Measurements from ENCODE around the gene MIS12. TPM values are rescaled to one million over a fixed set of nuclear protein-coding genes. Genes with fewer than 3 reads are reported as not detected.

Gene MIS12
- total RNA-seq, 1 experiment from 2014 or later, result 11.5 TPM

DNA sequence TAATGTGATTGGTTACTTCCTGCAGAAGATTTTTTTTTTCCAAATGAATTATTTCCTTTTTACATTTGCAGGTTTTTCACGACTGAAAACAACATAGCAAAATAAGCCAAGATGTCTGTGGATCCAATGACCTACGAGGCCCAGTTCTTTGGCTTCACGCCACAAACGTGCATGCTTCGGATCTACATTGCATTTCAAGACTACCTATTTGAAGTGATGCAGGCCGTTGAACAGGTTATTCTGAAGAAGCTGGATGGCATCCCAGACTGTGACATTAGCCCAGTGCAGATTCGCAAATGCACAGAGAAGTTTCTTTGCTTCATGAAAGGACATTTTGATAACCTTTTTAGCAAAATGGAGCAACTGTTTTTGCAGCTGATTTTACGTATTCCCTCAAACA is 2.4 kb downstream of the MIS12 start:
- in situ Hi-C loops (cut with HindIII; ENCODE audit: low pct_unique_long_range_greater_than_20kb, low sequenced_read_pairs), result no loop called here
- H3K27me3 ChIP-seq (ENCODE audit: control insufficient read depth, insufficient read depth, low read length), result no peaks in the 10 kb centered on the region
- DNase-seq (ENCODE audit: low read depth, low spot score) (no peak), ATAC-seq (no peak)
- POLR2A ChIA-PET, result interaction anchor here (0.6 kb wide), 1 partner anchor 162 kb away, joined by 3 read pairs; no protein-coding TSS in a partner anchor
- no peak overlapping the region for H3K4me3 ChIP-seq (ENCODE audit: low read depth in 2 of 2, low read length in 2 of 2)
- H3K36me3 ChIP-seq (ENCODE audit: control insufficient read depth, insufficient read depth, low read length), result peaks cover 12% of the 10 kb centered on the region
- peaks cover 7% of the 10 kb centered on the region; the same call in 1 of the 2 replicates for H3K9me3 ChIP-seq (ENCODE audit: control insufficient read depth, insufficient read depth, low read depth, low read length)
- no peak for TF ChIP-seq SIN3A (IDR thresholded peaks at IDR 0.05; ENCODE audit: borderline replicate concordance, insufficient read depth, low read depth, low read length)
- no peak for TF ChIP-seq POLR2AphosphoS5 (IDR thresholded peaks at IDR 0.05; ENCODE audit: low read depth, low read length)
- no peak for TF ChIP-seq TCF7L2 (IDR thresholded peaks at IDR 0.05; ENCODE audit: low read depth, low read length)
- TF ChIP-seq, protein P1, sequence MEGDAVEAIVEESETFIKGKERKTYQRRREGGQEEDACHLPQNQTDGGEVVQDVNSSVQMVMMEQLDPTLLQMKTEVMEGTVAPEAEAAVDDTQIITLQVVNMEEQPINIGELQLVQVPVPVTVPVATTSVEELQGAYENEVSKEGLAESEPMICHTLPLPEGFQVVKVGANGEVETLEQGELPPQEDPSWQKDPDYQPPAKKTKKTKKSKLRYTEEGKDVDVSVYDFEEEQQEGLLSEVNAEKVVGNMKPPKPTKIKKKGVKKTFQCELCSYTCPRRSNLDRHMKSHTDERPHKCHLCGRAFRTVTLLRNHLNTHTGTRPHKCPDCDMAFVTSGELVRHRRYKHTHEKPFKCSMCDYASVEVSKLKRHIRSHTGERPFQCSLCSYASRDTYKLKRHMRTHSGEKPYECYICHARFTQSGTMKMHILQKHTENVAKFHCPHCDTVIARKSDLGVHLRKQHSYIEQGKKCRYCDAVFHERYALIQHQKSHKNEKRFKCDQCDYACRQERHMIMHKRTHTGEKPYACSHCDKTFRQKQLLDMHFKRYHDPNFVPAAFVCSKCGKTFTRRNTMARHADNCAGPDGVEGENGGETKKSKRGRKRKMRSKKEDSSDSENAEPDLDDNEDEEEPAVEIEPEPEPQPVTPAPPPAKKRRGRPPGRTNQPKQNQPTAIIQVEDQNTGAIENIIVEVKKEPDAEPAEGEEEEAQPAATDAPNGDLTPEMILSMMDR (IDR thresholded peaks at IDR 0.05), result no peak
- TF ChIP-seq, protein P2, sequence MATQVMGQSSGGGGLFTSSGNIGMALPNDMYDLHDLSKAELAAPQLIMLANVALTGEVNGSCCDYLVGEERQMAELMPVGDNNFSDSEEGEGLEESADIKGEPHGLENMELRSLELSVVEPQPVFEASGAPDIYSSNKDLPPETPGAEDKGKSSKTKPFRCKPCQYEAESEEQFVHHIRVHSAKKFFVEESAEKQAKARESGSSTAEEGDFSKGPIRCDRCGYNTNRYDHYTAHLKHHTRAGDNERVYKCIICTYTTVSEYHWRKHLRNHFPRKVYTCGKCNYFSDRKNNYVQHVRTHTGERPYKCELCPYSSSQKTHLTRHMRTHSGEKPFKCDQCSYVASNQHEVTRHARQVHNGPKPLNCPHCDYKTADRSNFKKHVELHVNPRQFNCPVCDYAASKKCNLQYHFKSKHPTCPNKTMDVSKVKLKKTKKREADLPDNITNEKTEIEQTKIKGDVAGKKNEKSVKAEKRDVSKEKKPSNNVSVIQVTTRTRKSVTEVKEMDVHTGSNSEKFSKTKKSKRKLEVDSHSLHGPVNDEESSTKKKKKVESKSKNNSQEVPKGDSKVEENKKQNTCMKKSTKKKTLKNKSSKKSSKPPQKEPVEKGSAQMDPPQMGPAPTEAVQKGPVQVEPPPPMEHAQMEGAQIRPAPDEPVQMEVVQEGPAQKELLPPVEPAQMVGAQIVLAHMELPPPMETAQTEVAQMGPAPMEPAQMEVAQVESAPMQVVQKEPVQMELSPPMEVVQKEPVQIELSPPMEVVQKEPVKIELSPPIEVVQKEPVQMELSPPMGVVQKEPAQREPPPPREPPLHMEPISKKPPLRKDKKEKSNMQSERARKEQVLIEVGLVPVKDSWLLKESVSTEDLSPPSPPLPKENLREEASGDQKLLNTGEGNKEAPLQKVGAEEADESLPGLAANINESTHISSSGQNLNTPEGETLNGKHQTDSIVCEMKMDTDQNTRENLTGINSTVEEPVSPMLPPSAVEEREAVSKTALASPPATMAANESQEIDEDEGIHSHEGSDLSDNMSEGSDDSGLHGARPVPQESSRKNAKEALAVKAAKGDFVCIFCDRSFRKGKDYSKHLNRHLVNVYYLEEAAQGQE (IDR thresholded peaks at IDR 0.05; ENCODE audit: insufficient read depth in 1 of 2, low read depth in 2 of 2, low read length in 1 of 2), result no peak
- H3K4me1 ChIP-seq (ENCODE audit: control insufficient read depth, insufficient read depth, low read length), result peaks cover 6% of the 10 kb centered on the region
- CTCF ChIA-PET, result no interaction called here
- intact Hi-C loops (cut with micrococcal nuclease; ENCODE audit: unreplicated experiment), result no loop called here
- no TSS peak for BruUV-seq (replicated peaks)
- no peak overlapping the region for H3K27ac ChIP-seq (ENCODE audit: low read length)

DNA sequence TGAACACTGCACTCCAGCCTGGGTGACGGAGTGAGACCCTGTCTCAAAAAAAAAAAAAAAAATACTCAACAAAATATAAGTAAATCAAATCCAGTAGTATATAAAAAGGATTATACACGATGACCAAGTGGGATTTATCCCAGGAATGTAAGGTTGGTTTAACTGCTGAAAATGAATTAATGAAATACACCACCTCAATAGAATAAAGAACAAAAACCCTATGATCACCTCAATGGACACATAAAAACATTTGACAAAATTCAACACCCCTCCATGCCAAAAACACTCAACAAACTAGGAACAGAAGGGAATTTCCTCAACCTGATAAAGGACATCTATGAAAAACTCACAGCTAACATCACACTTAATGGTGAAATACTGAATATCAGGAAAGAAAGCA is 6.6 kb downstream of the MIS12 start:
- ChIA-PET CTCF (no interaction called here), POLR2A (no interaction called here)
- no peak for DNase-seq (ENCODE audit: low read depth, low spot score)
- H3K27ac ChIP-seq (ENCODE audit: low read length), result no peak overlapping the region
- H3K4me1 ChIP-seq (ENCODE audit: control insufficient read depth, insufficient read depth, low read length), result no peaks in the 10 kb centered on the region
- H3K9me3 ChIP-seq (ENCODE audit: control insufficient read depth, insufficient read depth, low read depth, low read length), result peaks cover 7% of the 10 kb centered on the region; the same call in 1 of the 2 replicates
- H3K36me3 ChIP-seq (ENCODE audit: control insufficient read depth, insufficient read depth, low read length), result peaks cover 2% of the 10 kb centered on the region; the same call in 1 of the 2 replicates
- no TSS peak for BruUV-seq (replicated peaks)
- TF ChIP-seq, protein P1 (IDR thresholded peaks at IDR 0.05), result no peak
- TF ChIP-seq SIN3A (IDR thresholded peaks at IDR 0.05; ENCODE audit: borderline replicate concordance, insufficient read depth, low read depth, low read length), result no peak
- TF ChIP-seq TCF7L2 (IDR thresholded peaks at IDR 0.05; ENCODE audit: low read depth, low read length), result no peak
- TF ChIP-seq, protein P2 (IDR thresholded peaks at IDR 0.05; ENCODE audit: insufficient read depth in 1 of 2, low read depth in 2 of 2, low read length in 1 of 2), result no peak
- TF ChIP-seq POLR2AphosphoS5 (IDR thresholded peaks at IDR 0.05; ENCODE audit: low read depth, low read length), result no peak
- in situ Hi-C loops (cut with HindIII; ENCODE audit: low pct_unique_long_range_greater_than_20kb, low sequenced_read_pairs) (no loop called here), intact Hi-C loops (cut with micrococcal nuclease; ENCODE audit: unreplicated experiment) (no loop called here)
- ATAC-seq, result no peak
- no peaks in the 10 kb centered on the region for H3K27me3 ChIP-seq (ENCODE audit: control insufficient read depth, insufficient read depth, low read length)
- no peak overlapping the region for H3K4me3 ChIP-seq (ENCODE audit: low read depth in 2 of 2, low read length in 2 of 2)

All from Panc1 (cell line).